ENCODE measurements around the gene CSNK2A2.

CSNK2A2 gene

GRCh38 chr16:58176608-58177352 lies 21.1 kb downstream of the CSNK2A2 start:
- no peak for DNase-seq (ENCODE audit: low spot score)
- H3K27ac ChIP-seq = no peak overlapping the region
- CTCF ChIA-PET = interaction anchor here (0.5 to 0.6 kb wide), 3 partner anchors 18 to 159 kb away, joined by 3 to 7 read pairs (median 3); no protein-coding TSS in a partner anchor
- POLR2A ChIA-PET (ENCODE audit: low non-redundant PET) = no interaction called here
- no peak for TF ChIP-seq CTCF (conservative IDR thresholded peaks at IDR 0.05; ENCODE audit: low read depth)

GRCh38 chr16:58170223-58170622 lies 27.7 kb downstream of the CSNK2A2 start:
- ChIA-PET POLR2A (ENCODE audit: low non-redundant PET) (no interaction called here), CTCF (no interaction called here)
- no peak for TF ChIP-seq CTCF (conservative IDR thresholded peaks at IDR 0.05; ENCODE audit: low read depth)
- no peak for DNase-seq (ENCODE audit: low spot score)
- no peak overlapping the region for H3K27ac ChIP-seq

- POLR2A ChIA-PET (ENCODE audit: low non-redundant PET) = no interaction called here
- DNase-seq (ENCODE audit: low spot score) = no peak
- TF ChIP-seq CTCF (conservative IDR thresholded peaks at IDR 0.05; ENCODE audit: low read depth) = no peak
- CTCF ChIA-PET = interaction anchor here (0.7 kb wide), 1 partner anchor 345 kb away, joined by 3 read pairs; no protein-coding TSS in a partner anchor
- H3K27ac ChIP-seq = no peak overlapping the region
Observed at GRCh38 chr16:58160855-58161254, 37.1 kb downstream of the CSNK2A2 start.

GRCh38 chr16:58158725-58159124 lies 39.2 kb downstream of the CSNK2A2 start:
- CTCF ChIA-PET = no interaction called here
- no peak overlapping the region for H3K27ac ChIP-seq
- POLR2A ChIA-PET (ENCODE audit: low non-redundant PET) = no interaction called here
- DNase-seq (ENCODE audit: low spot score) = no peak
- TF ChIP-seq CTCF (conservative IDR thresholded peaks at IDR 0.05; ENCODE audit: low read depth) = no peak

- no peak overlapping the region for H3K27ac ChIP-seq
- DNase-seq (ENCODE audit: low spot score) = no peak
- no peak for TF ChIP-seq CTCF (conservative IDR thresholded peaks at IDR 0.05; ENCODE audit: low read depth)
- ChIA-PET POLR2A (ENCODE audit: low non-redundant PET) (no interaction called here), CTCF (no interaction called here)
Observed at GRCh38 chr16:58157951-58158540, 39.9 kb downstream of the CSNK2A2 start.

GRCh38 chr16:58157239-58157638 lies 40.7 kb downstream of the CSNK2A2 start:
- ChIA-PET POLR2A (ENCODE audit: low non-redundant PET) (no interaction called here), CTCF (interaction anchor here (0.8 to 0.9 kb wide), 2 partner anchors 41 to 69 kb away, joined by 3 to 4 read pairs; partner anchors contain the start of gene CSNK2A2)
- no peak for DNase-seq (ENCODE audit: low spot score)
- TF ChIP-seq CTCF (conservative IDR thresholded peaks at IDR 0.05; ENCODE audit: low read depth) = no peak
- H3K27ac ChIP-seq = no peak overlapping the region
